Measurements from ENCODE around the gene OSBPL2. TPM values are rescaled to one million over a fixed set of nuclear protein-coding genes. Genes with fewer than 3 reads are reported as not detected.

Gene OSBPL2
- total and polyA plus RNA-seq, 2 donors (not counting 3 experiments of a cell fraction or from before 2014, with no cell fraction given): 13.1 to 33.0 TPM

DNA sequence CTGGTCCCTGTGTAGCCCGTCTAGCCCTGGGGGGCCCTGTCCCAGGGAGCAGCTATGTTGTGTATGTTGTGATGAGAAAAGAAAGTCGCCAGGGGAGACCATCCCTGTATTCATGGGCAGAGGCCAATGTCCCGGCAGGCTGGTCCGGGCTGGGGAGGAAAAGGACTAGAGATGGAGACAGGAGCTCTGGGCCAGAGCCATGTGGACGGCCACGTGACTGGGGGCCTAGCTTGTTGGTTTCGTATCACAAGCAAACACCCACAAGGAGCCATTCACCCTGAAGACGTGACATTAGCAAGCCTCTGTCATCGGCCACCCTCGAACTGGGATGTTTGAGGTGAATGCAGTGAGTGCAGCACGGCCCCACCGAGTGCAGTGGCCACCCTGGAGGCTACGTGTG lies 15.3 kb upstream of the OSBPL2 start:
- intact Hi-C loops (cut with micrococcal nuclease) (no loop called here), dilution Hi-C loops (cut with MboI; ENCODE audit: extremely low pct_ligation_motif_present, low sequenced_read_pairs) (no loop called here)
- H3K9me3 ChIP-seq (replicated peaks; ENCODE audit: control insufficient read depth, insufficient read depth, low read length): no peaks in the 10 kb centered on the region
- H3K9me1 ChIP-seq (replicated peaks; ENCODE audit: control insufficient read depth, extremely low read depth, insufficient read depth, low read length): no peaks in the 10 kb centered on the region
- H3K4me1 ChIP-seq (ENCODE audit: control insufficient read depth, extremely low read depth, insufficient read depth, low read length): peaks cover 3% of the 10 kb centered on the region
- H2AFZ ChIP-seq (ENCODE audit: low read depth, low read length): no peak overlapping the region
- H3K27me3 ChIP-seq (ENCODE audit: control insufficient read depth in 2 of 2, insufficient read depth in 2 of 2, low read length in 2 of 2): peaks cover 28 to 29% of the 10 kb centered on the region in 2 experiments
- H3K4me3 ChIP-seq (replicated peaks in 1 of 3; ENCODE audit: insufficient read depth in 1 of 3, low read depth in 1 of 3, low read length in 3 of 3): no peak overlapping the region
- H3K4me2 ChIP-seq (ENCODE audit: insufficient read depth, low read length): no peak overlapping the region
- DNase-seq (ENCODE audit: low read depth, low spot score) (no peak), FAIRE-seq (no peak)
- BruUV-seq (replicated peaks): no TSS peak
- no peaks in the 10 kb centered on the region for H3K79me2 ChIP-seq (ENCODE audit: control insufficient read depth, insufficient read depth, low read length)
- POLR2A ChIA-PET: no interaction called here
- CTCF ChIA-PET: no interaction called here
- no peaks in the 10 kb centered on the region for H3K36me3 ChIP-seq (ENCODE audit: control insufficient read depth in 2 of 2, extremely low read depth in 1 of 2, insufficient read depth in 2 of 2, low read length in 2 of 2)
- no peaks in the 10 kb centered on the region for H4K20me1 ChIP-seq (replicated peaks; ENCODE audit: control insufficient read depth, extremely low read depth, insufficient read depth, low read length)
- no peak overlapping the region for H3K9ac ChIP-seq (replicated peaks; ENCODE audit: extremely low read depth, insufficient read depth, low read length)
- no peak overlapping the region for H3K27ac ChIP-seq (ENCODE audit: insufficient read depth, low read depth, low read length)
- no peak for TF ChIP-seq JUN (IDR thresholded peaks at IDR 0.05; ENCODE audit: borderline replicate concordance, insufficient read depth, insufficient read length, low read depth)
- TF ChIP-seq, protein P1, sequence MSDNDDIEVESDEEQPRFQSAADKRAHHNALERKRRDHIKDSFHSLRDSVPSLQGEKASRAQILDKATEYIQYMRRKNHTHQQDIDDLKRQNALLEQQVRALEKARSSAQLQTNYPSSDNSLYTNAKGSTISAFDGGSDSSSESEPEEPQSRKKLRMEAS (IDR thresholded peaks at IDR 0.05; ENCODE audit: insufficient read depth, insufficient read length): no peak
- no peak for TF ChIP-seq GATA2 (IDR thresholded peaks at IDR 0.05; ENCODE audit: insufficient read depth, insufficient read length, low read depth, low read length)
- TF ChIP-seq POLR2A (IDR thresholded peaks at IDR 0.05; ENCODE audit: low read depth, low read length): no peak
- TF ChIP-seq, protein P2, sequence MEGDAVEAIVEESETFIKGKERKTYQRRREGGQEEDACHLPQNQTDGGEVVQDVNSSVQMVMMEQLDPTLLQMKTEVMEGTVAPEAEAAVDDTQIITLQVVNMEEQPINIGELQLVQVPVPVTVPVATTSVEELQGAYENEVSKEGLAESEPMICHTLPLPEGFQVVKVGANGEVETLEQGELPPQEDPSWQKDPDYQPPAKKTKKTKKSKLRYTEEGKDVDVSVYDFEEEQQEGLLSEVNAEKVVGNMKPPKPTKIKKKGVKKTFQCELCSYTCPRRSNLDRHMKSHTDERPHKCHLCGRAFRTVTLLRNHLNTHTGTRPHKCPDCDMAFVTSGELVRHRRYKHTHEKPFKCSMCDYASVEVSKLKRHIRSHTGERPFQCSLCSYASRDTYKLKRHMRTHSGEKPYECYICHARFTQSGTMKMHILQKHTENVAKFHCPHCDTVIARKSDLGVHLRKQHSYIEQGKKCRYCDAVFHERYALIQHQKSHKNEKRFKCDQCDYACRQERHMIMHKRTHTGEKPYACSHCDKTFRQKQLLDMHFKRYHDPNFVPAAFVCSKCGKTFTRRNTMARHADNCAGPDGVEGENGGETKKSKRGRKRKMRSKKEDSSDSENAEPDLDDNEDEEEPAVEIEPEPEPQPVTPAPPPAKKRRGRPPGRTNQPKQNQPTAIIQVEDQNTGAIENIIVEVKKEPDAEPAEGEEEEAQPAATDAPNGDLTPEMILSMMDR (IDR thresholded peaks at IDR 0.05; ENCODE audit: extremely low read depth in 1 of 2, insufficient read depth in 1 of 2, low read depth in 1 of 2, low read length in 2 of 2): no peak
- TF ChIP-seq FOS (IDR thresholded peaks at IDR 0.05; ENCODE audit: borderline replicate concordance, insufficient read depth, low read length): no peak

DNA sequence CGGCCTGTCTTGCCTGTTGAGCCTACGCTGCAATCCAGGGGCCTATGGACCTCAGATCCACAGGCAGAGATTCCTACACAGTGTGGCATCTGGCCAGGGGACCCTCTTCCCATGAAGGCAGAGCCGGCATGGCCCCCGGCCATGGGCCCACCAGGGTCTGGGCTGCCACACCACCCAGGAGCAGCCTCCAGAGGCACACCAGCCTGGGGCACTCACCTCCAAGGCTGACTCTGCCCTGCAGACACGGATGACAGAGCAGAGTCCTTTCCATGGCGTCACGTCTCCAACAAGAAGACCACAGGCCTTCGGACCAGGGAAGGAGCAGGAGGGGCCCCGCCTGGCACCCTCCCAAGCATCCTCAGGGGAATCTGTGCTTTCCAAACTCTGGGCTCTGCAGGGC lies 14.8 kb upstream of the OSBPL2 start:
- H3K4me2 ChIP-seq (ENCODE audit: insufficient read depth, low read length): no peak overlapping the region
- no peak overlapping the region for H2AFZ ChIP-seq (ENCODE audit: low read depth, low read length)
- H3K27ac ChIP-seq (ENCODE audit: insufficient read depth, low read depth, low read length): no peak overlapping the region
- no peaks in the 10 kb centered on the region for H3K9me1 ChIP-seq (replicated peaks; ENCODE audit: control insufficient read depth, extremely low read depth, insufficient read depth, low read length)
- H3K36me3 ChIP-seq (ENCODE audit: control insufficient read depth in 2 of 2, extremely low read depth in 1 of 2, insufficient read depth in 2 of 2, low read length in 2 of 2): no peaks in the 10 kb centered on the region
- CTCF ChIA-PET: no interaction called here
- no peak for FAIRE-seq
- intact Hi-C loops (cut with micrococcal nuclease): no loop called here
- peaks cover 22 to 23% of the 10 kb centered on the region in 2 experiments for H3K27me3 ChIP-seq (ENCODE audit: control insufficient read depth in 2 of 2, insufficient read depth in 2 of 2, low read length in 2 of 2)
- H3K9me3 ChIP-seq (replicated peaks; ENCODE audit: control insufficient read depth, insufficient read depth, low read length): no peaks in the 10 kb centered on the region
- DNase-seq (ENCODE audit: low read depth, low spot score): no peak
- dilution Hi-C loops (cut with MboI; ENCODE audit: extremely low pct_ligation_motif_present, low sequenced_read_pairs): no loop called here
- H3K4me1 ChIP-seq (ENCODE audit: control insufficient read depth, extremely low read depth, insufficient read depth, low read length): peaks cover 3% of the 10 kb centered on the region
- POLR2A ChIA-PET: no interaction called here
- no TSS peak for BruUV-seq (replicated peaks)
- no peaks in the 10 kb centered on the region for H3K79me2 ChIP-seq (ENCODE audit: control insufficient read depth, insufficient read depth, low read length)
- no peaks in the 10 kb centered on the region for H4K20me1 ChIP-seq (replicated peaks; ENCODE audit: control insufficient read depth, extremely low read depth, insufficient read depth, low read length)
- TF ChIP-seq JUN (IDR thresholded peaks at IDR 0.05; ENCODE audit: borderline replicate concordance, insufficient read depth, insufficient read length, low read depth): no peak
- TF ChIP-seq, protein P2 (IDR thresholded peaks at IDR 0.05; ENCODE audit: extremely low read depth in 1 of 2, insufficient read depth in 1 of 2, low read depth in 1 of 2, low read length in 2 of 2): no peak
- TF ChIP-seq EZH2 (IDR thresholded peaks at IDR 0.05; ENCODE audit: borderline replicate concordance, low read depth, low read length, severe bottlenecking): no peak
- TF ChIP-seq MYC (IDR thresholded peaks at IDR 0.05; ENCODE audit: low read depth, low read length): no peak
- TF ChIP-seq POLR2AphosphoS5 (IDR thresholded peaks at IDR 0.05; ENCODE audit: insufficient read depth, low read depth, low read length): no peak
- TF ChIP-seq GATA2 (IDR thresholded peaks at IDR 0.05; ENCODE audit: insufficient read depth, insufficient read length, low read depth, low read length): no peak
- TF ChIP-seq POLR2A (IDR thresholded peaks at IDR 0.05; ENCODE audit: low read depth, low read length): no peak
- TF ChIP-seq, protein P1 (IDR thresholded peaks at IDR 0.05; ENCODE audit: insufficient read depth, insufficient read length): no peak
- TF ChIP-seq FOS (IDR thresholded peaks at IDR 0.05; ENCODE audit: borderline replicate concordance, insufficient read depth, low read length): no peak
- no peak overlapping the region for H3K9ac ChIP-seq (replicated peaks; ENCODE audit: extremely low read depth, insufficient read depth, low read length)
- H3K4me3 ChIP-seq (replicated peaks in 1 of 3; ENCODE audit: insufficient read depth in 1 of 3, low read depth in 1 of 3, low read length in 3 of 3): no peak overlapping the region

All from endothelial cell of umbilical vein (primary cell).